HG02759 (cell line): ENCODE measurements around the gene KIF1B.
"Not testable (repeated sequence)": the region's sequence is repeated elsewhere in the genome, so short reads cannot be mapped to it uniquely, and the experiment has no call there.

Source experiments
- ATAC-seq: cut with Tn5 transposase; IDR thresholded peaks from one replicate; pipeline ENCODE4 v1.9.1; 2021; ENCODE audit warnings: mild to moderate bottlenecking, moderate library complexity; ENCODE audit not compliant: unreplicated experiment

Gene KIF1B

GRCh38 chr1:10325521-10325920 lies 115.2 kb downstream of the KIF1B start:
- no peak for ATAC-seq

- ATAC-seq: no peak
These were observed 115.9 kb downstream of the KIF1B start for GRCh38 chr1:10326251-10326650.

- no peak for ATAC-seq
These were observed 118.0 kb downstream of the KIF1B start for GRCh38 chr1:10328180-10328963.

- ATAC-seq: no peak
These were observed 127.1 kb downstream of the KIF1B start for GRCh38 chr1:10337436-10337835.

- no peak for ATAC-seq
These were observed 127.7 kb downstream of the KIF1B start for GRCh38 chr1:10338047-10338446.

- no peak for ATAC-seq
These were observed 128.2 kb downstream of the KIF1B start for GRCh38 chr1:10338611-10339010.

GRCh38 chr1:10339036-10339567 lies 128.7 kb downstream of the KIF1B start:
- ATAC-seq: no peak

GRCh38 chr1:10339815-10340214 lies 129.4 kb downstream of the KIF1B start:
- ATAC-seq: no peak

- ATAC-seq: no peak
These were observed 130.7 kb downstream of the KIF1B start for GRCh38 chr1:10340930-10341590.

GRCh38 chr1:10347109-10347508 lies 136.7 kb downstream of the KIF1B start:
- no peak for ATAC-seq

GRCh38 chr1:10353282-10353681 lies 142.9 kb downstream of the KIF1B start:
- ATAC-seq: no peak

- ATAC-seq: no peak
These were observed 143.3 kb downstream of the KIF1B start for GRCh38 chr1:10353693-10354092.

- no peak for ATAC-seq
These were observed 149.7 kb downstream of the KIF1B start for GRCh38 chr1:10360045-10360444.

GRCh38 chr1:10361515-10361914 lies 151.1 kb downstream of the KIF1B start:
- ATAC-seq: no peak

- ATAC-seq: no peak
These were observed 157.8 kb downstream of the KIF1B start for GRCh38 chr1:10368194-10368593.

GRCh38 chr1:10374442-10374860 lies 164.1 kb downstream of the KIF1B start:
- no peak for ATAC-seq

GRCh38 chr1:10377365-10378029 lies 167.1 kb downstream of the KIF1B start:
- not testable (repeated sequence) for ATAC-seq

- ATAC-seq: no peak
These were observed 167.9 kb downstream of the KIF1B start for GRCh38 chr1:10378081-10378841.

GRCh38 chr1:10379101-10379620 lies 168.8 kb downstream of the KIF1B start:
- no peak for ATAC-seq

- no peak for ATAC-seq
These were observed 169.3 kb downstream of the KIF1B start for GRCh38 chr1:10379676-10380075.
